HuH-7.5 (cell line): ENCODE measurements around the gene PLTP.
"Not testable (repeated sequence)": the region's sequence is repeated elsewhere in the genome, so short reads cannot be mapped to it uniquely, and the experiment has no call there.

Source experiments
- DNase-seq: peaks from one replicate; pipeline ENCODE4 v3.0.0; 2011; ENCODE audit warnings: low spot score

PLTP gene

DNA sequence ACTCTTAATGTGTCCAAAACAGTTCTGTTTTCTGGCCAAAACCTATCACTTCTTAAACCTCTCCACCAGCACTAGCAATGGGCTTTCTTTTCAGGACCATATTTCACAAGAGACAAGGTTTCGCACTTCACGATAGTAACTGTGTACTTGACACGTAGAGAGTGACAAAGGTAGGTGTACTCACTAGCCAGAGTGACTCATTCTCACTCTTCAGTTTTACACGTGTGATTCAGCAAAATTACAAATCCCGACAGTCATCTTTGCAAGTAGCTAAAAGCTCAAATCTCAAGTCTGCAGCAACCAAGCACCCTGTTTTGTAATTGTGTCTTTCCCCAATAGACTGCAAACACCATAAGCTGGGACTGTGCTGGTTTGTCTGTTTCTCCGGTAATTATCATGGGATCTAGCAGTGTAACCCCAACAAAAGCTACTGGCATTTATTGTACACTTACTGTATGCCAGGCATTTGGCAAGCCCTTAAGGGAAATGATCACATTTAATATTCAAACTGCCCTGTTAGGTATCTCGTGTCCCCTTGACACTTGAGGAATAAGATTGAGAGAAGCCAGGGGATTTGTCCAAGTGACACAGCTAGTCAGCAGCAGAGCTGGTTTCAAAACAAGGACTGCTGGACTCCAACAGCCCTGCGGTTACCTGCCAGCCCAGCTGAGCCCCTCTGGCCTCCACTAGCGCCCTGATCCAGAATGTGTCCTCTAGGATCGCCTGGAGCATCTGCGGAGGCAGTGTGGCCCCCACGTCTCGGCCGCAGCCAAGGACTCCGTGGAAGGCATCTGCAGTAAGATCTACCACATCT is 32.4 kb upstream of the PLTP start:
- no peak for DNase-seq

GRCh38 chr20:45943613-45944012 is 31.7 kb upstream of the PLTP start:
- DNase-seq, result no peak

DNA sequence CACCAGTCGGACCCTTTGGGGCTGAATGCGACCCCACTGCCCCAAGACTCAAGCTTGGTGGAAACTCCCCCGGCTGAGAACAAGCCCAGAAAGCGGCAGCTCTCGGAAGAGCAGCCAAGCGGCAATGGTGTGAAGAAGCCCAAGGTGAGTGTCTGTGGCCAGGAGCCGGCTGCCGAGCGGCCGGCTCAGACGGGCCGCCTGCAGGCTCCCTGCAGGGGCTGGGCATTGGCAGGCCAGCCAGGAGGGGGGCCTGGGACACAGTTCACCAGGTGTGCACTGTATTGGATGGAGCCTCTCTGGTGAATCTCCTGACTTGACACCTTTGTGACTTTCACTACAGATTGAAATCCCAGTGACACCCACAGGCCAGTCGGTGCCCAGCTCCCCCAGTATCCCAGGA is 28.5 kb upstream of the PLTP start:
- no peak for DNase-seq

DNA sequence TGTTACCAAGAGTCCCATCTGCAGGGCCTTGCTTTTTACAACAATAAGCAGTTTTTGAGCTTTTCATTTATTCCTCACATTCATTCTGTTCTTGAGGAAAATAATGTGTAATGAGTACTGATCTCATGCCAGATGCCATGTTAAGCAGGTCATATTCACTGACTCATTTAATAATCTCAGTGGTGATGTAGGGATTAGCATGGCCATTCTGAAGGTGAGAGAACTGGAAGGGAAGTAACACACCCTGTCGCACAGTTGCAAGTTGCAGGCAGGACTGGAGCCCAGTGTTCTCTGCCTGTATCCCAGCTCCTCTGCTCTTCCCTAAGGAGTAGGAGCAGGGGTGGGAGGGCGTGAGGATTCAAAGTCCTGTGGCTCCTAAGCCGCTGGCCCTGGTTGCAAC is 28.1 kb upstream of the PLTP start:
- DNase-seq, result no peak

DNA sequence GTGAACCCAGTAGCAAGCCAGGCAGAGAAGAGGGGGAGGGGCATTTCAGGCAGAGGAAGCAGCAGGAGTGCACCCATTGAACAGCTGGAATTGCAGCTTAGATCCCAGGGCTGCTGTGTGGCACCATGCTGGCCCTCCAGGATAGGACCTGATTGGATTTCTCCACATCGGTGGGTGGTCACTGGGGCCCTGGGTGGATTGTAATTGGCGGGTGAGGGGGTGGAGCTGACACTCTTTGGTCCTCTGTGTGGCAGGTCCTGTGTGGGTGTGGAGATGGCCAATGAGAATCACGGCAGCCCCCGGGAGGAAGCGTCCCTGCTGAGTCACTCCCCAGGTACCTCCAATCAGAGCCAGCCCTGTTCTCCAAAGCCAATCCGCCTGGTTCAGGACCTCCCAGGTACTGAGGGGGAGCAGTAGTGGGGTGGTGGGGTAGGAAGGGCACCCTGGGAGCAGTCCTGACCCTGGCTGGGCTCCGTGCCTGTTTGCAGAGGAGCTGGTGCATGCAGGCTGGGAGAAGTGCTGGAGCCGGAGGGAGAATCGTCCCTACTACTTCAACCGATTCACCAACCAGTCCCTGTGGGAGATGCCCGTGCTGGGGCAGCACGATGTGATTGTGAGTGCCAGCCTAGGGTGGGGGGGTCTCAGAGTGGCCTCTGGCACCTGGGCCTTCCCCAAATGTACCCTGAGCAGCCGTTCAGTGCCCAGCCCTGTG is 26.9 kb upstream of the PLTP start:
- no peak for DNase-seq

DNA sequence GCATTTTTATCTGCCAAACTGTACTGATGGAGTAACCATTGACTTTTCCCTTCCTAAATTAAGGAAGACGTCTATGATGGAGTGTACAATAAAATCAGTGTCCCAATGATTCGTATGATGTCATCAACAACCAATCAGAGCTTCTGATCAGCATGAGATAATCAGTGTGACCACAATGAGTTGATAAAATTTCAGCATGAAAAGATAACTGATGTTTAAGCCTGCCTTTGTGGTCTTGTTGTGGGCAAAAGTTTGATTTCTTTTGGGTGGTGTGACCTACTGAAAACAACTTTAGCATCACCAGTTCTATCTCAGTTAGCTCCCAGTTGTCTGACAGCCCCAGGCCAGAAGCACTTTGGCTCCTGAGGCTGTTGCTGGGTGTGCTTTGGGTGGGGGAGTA is 25.8 kb upstream of the PLTP start:
- no peak for DNase-seq

DNA sequence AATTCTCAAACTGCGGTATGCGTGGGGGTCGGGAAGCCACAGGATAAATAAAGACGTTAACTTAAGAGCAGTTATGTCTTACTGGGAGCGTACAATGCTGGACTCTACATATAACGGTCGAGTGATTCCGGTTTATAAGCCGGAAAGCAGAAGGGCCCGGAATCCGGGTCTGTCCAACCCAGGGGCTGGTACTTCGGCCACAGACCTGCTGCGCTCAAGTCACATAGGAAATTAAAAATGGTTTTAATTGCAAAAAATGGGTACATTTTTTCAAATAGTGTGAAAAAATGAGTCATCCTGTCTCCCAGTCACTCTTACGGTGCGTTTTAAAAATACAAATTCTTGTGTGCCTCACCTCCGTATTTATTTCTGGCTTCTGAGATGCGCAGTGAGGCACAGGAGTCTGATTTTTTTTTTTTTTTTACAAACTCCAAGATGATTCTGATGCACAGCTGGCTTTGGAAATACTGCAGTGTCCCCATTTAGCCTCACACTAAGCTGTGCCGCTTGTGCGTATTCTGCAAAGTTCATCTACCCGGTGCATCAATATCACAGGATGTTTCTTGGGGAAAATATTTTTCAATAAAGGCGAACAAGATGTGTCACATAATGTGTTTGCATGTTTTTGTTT is 23.6 kb upstream of the PLTP start:
- DNase-seq, result no peak

DNA sequence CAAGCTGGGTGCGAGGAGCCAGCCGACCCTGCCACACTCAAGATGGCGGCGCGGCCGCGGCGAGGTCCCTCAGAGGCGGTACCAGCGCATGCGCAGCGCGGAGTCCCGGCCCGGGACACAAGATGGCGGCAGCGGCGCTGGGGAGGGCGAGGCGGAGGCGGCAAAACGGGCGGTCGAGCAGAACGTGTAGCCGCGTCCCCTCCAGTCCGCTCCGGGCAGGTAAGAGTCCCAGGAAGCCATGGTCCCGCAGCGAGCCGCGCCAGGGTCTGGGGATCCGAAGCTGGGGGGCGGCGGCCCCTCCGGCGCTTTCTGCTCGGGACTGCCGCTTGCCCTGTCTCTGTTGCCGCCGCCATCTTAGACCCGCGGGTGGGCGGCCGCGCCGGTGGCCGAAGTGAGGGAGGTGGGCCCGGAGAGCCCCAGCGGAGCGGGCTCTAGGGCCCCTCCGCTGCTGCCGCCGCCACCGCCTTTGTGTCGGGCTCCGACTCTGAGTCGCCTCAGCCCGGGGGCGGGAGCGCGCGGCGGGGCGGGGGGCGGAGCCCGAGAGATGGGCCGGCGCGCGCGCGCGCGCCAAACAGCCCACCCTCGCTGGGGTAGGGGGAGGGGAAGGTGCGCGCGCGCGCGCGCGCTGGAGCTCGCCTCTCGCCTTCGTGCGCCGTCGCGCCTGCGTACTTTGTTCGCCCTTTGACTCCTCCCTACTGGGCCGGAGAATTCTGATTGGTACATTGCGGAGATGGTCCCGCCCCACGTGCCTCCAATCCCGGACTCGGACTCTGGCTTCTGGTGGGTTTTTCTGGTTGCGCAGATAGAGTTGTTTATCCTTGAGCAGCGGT is 22.8 kb upstream of the PLTP start, which contains the start of gene PCIF1:
PCIF1 (plus strand) TSS at position 98 of the 830 bp plus-strand sequence. CDS start 4,317 bp downstream, outside the sequence.
- DNase-seq, result peak; percentile 100

GRCh38 chr20:45934046-45934585 is 22.2 kb upstream of the PLTP start:
- DNase-seq, result peak; percentile 57

DNA sequence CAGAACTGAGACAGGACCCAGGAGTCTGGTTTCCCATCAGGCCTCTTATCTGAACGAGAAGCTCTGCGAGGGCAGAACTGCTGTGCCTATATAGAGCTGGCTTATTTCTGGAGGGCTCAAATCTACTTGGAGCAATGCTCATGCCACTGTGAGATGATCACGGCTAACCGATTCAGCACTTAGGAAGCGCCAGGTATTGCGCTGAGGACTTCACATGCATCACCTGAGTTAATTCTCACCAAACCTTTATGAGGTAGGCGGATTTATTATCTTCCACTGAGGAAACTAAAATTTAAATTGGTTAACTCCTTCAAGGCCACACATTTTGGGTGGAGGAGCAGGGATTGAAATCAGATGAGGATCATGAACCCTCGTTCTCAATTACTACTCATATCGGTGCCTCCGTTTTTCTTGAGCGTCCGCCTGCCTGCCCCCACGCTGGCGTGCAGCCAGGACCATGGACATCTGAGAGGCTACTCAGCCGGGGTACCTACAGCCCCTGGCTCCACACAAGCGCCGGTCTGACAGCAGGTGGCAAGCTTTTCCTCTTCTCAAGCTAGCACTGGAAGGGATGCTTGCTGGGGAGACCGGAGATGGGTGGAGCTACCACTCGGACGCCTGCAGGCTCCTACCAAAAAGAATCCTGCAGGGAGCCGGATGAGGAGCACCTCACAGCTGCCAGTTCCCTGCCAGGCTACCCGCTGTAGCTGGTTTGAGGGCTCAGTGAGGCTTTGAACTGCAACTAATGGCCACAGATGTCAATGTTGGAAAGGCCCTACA is 21.5 kb upstream of the PLTP start:
- peak; percentile 88 for DNase-seq

- DNase-seq, result not testable (repeated sequence)
These were observed 19.7 kb upstream of the PLTP start for GRCh38 chr20:45931680-45932079.

GRCh38 chr20:45927071-45927878 is 15.3 kb upstream of the PLTP start:
- DNase-seq, result peak; percentile 66

DNA sequence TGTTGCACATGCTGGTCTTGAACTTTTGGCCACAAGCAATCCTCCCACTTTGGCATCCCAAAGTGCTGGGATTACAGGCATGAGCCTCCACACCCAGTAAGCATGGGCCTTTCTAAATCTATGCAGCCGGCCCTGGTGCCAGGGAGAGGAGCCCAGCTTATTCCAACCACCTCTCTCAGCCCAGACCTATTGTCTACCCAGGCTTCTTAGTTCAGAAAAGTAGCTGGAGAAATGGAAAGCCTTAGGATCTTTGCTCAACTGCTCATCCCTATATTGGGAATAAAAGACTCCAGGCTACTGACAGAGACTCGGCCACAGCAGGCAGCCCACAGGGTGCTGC is 14.7 kb upstream of the PLTP start:
- no peak for DNase-seq

GRCh38 chr20:45925821-45926506 is 14.0 kb upstream of the PLTP start:
- DNase-seq, result no peak

DNA sequence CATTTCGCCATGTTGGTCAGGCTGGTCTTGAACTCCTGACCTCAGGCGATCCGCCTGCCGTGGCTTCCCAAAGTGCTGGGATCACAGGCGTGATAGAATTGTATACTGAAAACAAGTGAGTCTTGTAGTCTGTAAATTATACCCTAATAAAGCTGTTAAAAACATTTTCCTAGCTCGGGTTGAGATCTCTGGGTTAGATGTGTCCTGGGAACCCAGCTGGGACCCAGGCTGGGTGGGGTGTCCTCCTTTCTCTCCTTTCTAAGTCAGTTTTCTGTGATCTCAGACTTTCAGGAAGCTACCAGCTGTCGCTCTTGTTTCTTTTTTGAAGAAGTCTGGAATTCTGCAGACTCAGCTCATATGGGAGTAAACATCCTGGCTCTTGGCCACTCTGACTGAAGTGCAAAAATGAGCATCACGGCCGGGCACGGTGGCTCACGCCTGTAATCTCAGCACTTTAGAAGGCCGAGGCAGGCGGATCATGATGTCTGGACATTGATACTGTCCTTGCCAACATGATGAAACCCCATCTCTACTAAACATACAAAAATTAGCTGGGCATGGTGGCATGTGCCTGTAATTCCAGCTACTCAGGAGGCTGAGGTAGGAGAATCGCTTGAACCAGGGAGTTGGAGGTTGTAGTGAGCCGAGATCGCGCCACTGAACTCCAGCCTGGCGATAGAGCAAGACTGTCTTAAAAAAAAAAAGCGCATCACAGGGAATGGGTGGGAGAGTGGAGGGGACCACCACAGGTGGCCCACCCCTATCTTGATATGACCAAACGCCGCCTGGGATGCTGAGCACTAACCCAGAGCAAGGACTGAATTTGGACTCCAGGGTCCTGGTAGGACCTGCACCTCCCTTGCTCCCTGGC is 12.7 kb upstream of the PLTP start:
- no peak for DNase-seq

- no peak for DNase-seq
These were observed 9.6 kb upstream of the PLTP start for GRCh38 chr20:45921337-45922189.

DNA sequence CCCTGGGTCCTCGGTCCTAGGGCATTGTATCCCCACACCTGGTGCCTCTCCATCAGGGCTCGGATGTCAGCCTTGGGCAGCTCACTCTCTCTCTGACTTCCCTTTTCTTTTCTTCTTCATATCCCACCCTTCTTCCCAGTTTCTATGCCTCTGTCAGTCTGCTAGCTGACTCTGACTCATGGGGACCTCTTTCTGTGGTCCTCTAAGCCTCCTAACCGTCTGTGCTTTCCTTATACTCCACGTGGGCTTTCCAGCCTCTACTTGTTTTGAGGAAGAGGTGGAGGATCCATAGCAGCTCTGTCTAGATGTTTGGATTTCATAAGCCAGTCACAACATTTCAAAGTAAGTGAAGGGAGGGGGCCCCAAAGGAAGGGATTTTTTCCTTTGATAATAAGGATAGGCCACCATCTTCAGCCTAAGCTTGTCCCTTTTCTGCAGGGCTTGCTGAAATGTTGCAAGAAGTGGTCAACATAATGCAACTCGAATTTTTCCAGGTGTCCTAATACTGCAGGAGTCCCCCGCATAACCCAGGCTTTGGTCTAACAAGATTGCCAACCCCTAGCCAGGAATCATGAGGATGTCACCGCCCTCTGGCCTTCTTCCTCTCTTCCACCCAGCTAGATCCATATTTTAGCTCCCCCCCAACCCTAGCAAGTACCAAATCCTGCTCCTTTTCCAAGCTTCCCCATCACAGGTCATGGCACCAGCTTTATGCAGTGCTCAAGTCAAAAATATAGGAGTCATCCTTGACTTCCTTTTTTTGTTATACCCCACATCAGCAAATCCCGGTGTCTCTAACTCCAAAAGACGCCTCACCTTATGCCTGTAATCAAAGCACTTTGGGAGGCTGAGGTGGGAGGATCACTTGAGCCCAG is 8.7 kb upstream of the PLTP start:
- no peak for DNase-seq
